Parathyroid adenoma (tissue), 2 donors: Measurements from ENCODE around the gene RYR1.

Experiments used
- H2AFZ ChIP-seq: fragments of 300-600 bp; sonication (generic); one replicate; pipeline ENCODE4 v1.7.0; 2017; ENCODE audit warnings: antibody characterized with exemption, mild to moderate bottlenecking
- H3K27ac ChIP-seq: fragments of 300-600 bp; sonication (generic); one replicate; pipeline ENCODE4 v1.7.0; 2017
- H3K27me3 ChIP-seq: fragments of 300-600 bp; sonication (generic); one replicate; pipeline ENCODE4 v1.7.0; 2017; ENCODE audit warnings: low read length; ENCODE audit not compliant: control insufficient read depth, insufficient read depth
- H3K36me3 ChIP-seq: fragments of 300-600 bp; sonication (generic); one replicate; pipeline ENCODE4 v1.7.0; 2017; ENCODE audit warnings: low read length; ENCODE audit not compliant: control insufficient read depth, insufficient read depth
- H3K4me1 ChIP-seq: fragments of 300-600 bp; sonication (generic); one replicate; pipeline ENCODE4 v1.7.0; 2017; ENCODE audit warnings: control low read depth
- H3K4me2 ChIP-seq: fragments of 300-600 bp; sonication (generic); one replicate; pipeline ENCODE4 v1.7.0; 2017; ENCODE audit warnings: low read length
- H3K4me3 ChIP-seq: fragments of 300-600 bp; sonication (generic); one replicate; pipeline ENCODE4 v1.7.0; 2017; ENCODE audit warnings: low read depth, low read length
- H3K79me2 ChIP-seq: fragments of 300-600 bp; sonication (generic); one replicate; pipeline ENCODE4 v1.7.0; 2017; ENCODE audit warnings: control low read depth
- H3K9ac ChIP-seq: fragments of 300-600 bp; sonication (generic); one replicate; pipeline ENCODE4 v1.7.0; 2017; ENCODE audit warnings: mild to moderate bottlenecking
- H3K9me3 ChIP-seq: fragments of 300-600 bp; sonication (generic); one replicate; pipeline ENCODE4 v1.7.0; 2017; ENCODE audit warnings: low read length; ENCODE audit not compliant: control insufficient read depth
- TF ChIP-seq, protein P1 (sequence below): fragments of 300-600 bp; sonication (generic); IDR thresholded peaks from one replicate; pipeline ENCODE4 v1.7.0; 2017; ENCODE audit warnings: antibody characterized with exemption, mild to moderate bottlenecking
- donor health status: primary hyperparathyroidism.

The RYR1 gene

DNA sequence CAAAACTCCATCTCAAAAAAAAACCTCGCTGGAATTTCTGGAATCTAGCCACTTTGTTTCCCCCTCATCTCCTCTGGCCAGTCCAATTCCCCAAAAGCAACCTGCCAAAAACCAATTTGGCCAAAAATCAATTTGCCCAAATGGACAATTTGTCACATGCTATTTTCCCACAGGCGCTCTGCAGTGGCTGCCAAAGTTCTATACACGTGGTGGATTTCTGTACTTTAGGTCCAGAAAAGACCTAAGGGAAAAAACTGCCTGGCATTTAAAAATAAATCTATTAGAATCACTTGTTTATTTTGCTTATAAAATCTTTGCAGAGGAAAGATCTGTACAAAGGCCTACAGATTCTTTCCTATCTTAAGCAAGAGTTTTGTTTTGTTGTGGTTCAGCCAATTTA lies 104.9 kb downstream of the RYR1 start:
- H2AFZ ChIP-seq: no peak overlapping the region
- TF ChIP-seq, protein P1, sequence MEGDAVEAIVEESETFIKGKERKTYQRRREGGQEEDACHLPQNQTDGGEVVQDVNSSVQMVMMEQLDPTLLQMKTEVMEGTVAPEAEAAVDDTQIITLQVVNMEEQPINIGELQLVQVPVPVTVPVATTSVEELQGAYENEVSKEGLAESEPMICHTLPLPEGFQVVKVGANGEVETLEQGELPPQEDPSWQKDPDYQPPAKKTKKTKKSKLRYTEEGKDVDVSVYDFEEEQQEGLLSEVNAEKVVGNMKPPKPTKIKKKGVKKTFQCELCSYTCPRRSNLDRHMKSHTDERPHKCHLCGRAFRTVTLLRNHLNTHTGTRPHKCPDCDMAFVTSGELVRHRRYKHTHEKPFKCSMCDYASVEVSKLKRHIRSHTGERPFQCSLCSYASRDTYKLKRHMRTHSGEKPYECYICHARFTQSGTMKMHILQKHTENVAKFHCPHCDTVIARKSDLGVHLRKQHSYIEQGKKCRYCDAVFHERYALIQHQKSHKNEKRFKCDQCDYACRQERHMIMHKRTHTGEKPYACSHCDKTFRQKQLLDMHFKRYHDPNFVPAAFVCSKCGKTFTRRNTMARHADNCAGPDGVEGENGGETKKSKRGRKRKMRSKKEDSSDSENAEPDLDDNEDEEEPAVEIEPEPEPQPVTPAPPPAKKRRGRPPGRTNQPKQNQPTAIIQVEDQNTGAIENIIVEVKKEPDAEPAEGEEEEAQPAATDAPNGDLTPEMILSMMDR: no peak
- no peaks in the 10 kb centered on the region for H3K9me3 ChIP-seq
- no peak overlapping the region for H3K9ac ChIP-seq
- H3K4me2 ChIP-seq: no peak overlapping the region
- H3K4me1 ChIP-seq: no peaks in the 10 kb centered on the region
- no peak overlapping the region for H3K27ac ChIP-seq
- no peaks in the 10 kb centered on the region for H3K79me2 ChIP-seq
- no peaks in the 10 kb centered on the region for H3K27me3 ChIP-seq
- H3K4me3 ChIP-seq: no peak overlapping the region
- peaks cover 3% of the 10 kb centered on the region for H3K36me3 ChIP-seq

- Histone ChIP-seq H3K9me3 (no peaks in the 10 kb centered on the region), H3K79me2 (no peaks in the 10 kb centered on the region), H3K27me3 (no peaks in the 10 kb centered on the region), H3K36me3 (peaks cover 3% of the 10 kb centered on the region), H3K4me3 (no peak overlapping the region), H3K4me2 (no peak overlapping the region), H3K4me1 (no peaks in the 10 kb centered on the region), H2AFZ (no peak overlapping the region), H3K27ac (no peak overlapping the region), H3K9ac (no peak overlapping the region)
- TF ChIP-seq, protein P1: no peak
Observed at GRCh38 chr19:38538793-38539528, 105.5 kb downstream of the RYR1 start.

GRCh38 chr19:38539751-38540150 lies 106.3 kb downstream of the RYR1 start:
- H3K27me3 ChIP-seq: no peaks in the 10 kb centered on the region
- H3K9ac ChIP-seq: no peak overlapping the region
- H3K27ac ChIP-seq: no peak overlapping the region
- H3K4me1 ChIP-seq: peaks cover 3% of the 10 kb centered on the region
- TF ChIP-seq, protein P1: no peak
- no peaks in the 10 kb centered on the region for H3K9me3 ChIP-seq
- H3K4me2 ChIP-seq: no peak overlapping the region
- no peak overlapping the region for H2AFZ ChIP-seq
- peaks cover 3% of the 10 kb centered on the region for H3K36me3 ChIP-seq
- H3K79me2 ChIP-seq: no peaks in the 10 kb centered on the region
- H3K4me3 ChIP-seq: no peak overlapping the region

- Histone ChIP-seq H3K79me2 (no peaks in the 10 kb centered on the region), H3K27ac (no peak overlapping the region), H3K4me1 (peaks cover 3% of the 10 kb centered on the region), H3K9me3 (no peaks in the 10 kb centered on the region), H3K27me3 (no peaks in the 10 kb centered on the region), H2AFZ (no peak overlapping the region), H3K9ac (no peak overlapping the region), H3K4me3 (no peak overlapping the region), H3K4me2 (no peak overlapping the region), H3K36me3 (no peaks in the 10 kb centered on the region)
- TF ChIP-seq, protein P1: no peak
Observed at GRCh38 chr19:38542040-38542439, 108.5 kb downstream of the RYR1 start.

GRCh38 chr19:38543286-38543806 lies 109.9 kb downstream of the RYR1 start:
- TF ChIP-seq, protein P1: no peak
- Histone ChIP-seq H3K79me2 (no peaks in the 10 kb centered on the region), H2AFZ (no peak overlapping the region), H3K4me1 (peaks cover 3% of the 10 kb centered on the region), H3K27ac (no peak overlapping the region), H3K9me3 (no peaks in the 10 kb centered on the region), H3K36me3 (no peaks in the 10 kb centered on the region), H3K9ac (no peak overlapping the region), H3K4me3 (no peak overlapping the region), H3K4me2 (no peak overlapping the region), H3K27me3 (no peaks in the 10 kb centered on the region)
